Activated naive CD4-positive, alpha-beta T cell treated with Interleukin-2 at 50 U/mL for 16 hours (primary cell): ENCODE data around the gene LBX1.
"Not testable (repeated sequence)": the region's sequence is repeated elsewhere in the genome, so short reads cannot be mapped to it uniquely, and the experiment has no call there.

ENCODE experiments used
- DNase-seq: peaks from one replicate; pipeline ENCODE4 v3.0.0-alpha.2; 2020

The LBX1 gene

DNA sequence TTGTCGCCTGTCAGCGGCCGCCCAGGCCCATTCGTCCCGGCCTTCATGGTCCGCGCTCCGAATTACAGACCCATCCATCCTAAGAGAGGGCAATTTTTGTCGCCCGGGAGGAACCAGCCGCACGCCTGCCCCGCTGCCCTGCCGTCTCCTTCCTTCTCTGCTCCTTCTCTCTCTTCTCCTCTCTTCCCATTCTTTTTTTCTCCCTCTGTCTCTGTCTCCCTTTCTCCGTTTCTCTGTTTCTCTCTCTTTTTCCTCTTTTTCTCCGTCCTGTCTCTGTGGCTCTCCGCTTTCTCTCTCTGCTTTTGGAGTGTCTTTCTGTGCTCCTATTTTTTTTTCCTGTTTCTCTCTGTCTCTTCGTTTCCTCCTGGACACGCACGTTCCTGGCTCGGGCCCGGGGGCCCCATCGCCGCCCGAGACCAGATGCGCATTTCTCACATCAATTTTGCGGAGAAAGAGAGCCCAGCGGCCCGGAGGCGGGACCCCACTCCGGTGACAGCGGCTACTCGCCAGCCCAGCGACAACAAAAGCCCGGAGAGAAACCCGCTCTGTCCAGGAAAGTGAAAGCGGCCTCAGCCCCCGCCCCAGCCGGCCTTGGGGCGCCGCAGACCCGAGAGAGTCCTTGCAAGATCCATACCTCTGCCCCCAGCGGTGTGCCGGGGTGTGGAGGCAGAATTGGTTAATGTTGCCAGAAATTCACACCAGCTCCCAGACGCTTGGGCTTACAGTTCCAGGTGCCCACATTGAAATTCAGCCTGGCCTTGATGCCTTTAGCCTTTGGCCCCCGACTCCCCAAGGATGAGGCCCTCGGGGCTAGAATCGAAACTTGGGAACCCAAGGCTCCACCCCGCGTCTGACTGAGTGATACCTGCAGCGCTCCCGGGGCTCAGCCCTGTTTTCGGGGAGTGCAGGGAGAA lies 4.1 kb downstream of the LBX1 start:
- no peak for DNase-seq

DNA sequence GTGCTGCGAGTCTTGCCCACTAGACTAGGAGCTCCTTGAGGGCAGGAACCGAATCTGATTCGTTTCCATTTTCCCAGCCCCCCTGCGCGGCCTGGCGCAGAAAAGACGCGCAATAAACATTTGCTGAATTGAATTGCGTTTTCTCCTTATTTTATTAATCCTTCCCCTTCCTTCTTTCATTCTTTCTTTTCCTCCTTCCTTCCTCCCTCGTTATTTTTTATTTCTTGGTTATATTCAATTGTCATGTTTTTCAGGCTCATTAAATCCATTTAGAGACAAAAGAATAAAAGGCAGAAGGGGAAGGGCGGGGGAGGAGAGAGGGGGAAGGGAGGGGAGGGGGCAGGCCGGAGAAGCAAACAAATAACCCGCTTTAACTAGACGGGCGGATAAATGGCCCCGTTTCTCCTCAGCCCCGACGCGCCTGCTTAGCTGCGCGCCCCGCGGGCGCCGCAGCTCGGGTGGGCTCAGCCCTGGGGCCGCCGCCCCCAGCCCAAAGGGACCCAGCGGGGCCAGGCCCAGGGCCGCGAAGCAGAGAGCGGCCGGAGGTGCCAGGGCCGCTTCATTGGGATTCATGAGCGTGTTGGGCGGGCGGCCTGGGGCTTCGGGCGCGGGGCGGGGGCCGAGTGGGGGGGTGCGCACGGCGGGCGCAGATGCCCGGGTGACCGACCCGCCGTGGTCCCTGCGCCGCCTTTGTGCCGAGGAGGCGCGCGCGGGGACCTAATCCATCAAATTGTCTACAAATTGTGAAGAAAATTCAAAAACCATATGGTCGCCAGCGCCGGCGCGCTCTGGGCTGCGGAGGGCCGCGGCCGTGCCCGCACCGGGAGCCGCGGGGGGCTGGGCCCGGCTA lies 5.0 kb downstream of the LBX1 start:
- no peak for DNase-seq

DNA sequence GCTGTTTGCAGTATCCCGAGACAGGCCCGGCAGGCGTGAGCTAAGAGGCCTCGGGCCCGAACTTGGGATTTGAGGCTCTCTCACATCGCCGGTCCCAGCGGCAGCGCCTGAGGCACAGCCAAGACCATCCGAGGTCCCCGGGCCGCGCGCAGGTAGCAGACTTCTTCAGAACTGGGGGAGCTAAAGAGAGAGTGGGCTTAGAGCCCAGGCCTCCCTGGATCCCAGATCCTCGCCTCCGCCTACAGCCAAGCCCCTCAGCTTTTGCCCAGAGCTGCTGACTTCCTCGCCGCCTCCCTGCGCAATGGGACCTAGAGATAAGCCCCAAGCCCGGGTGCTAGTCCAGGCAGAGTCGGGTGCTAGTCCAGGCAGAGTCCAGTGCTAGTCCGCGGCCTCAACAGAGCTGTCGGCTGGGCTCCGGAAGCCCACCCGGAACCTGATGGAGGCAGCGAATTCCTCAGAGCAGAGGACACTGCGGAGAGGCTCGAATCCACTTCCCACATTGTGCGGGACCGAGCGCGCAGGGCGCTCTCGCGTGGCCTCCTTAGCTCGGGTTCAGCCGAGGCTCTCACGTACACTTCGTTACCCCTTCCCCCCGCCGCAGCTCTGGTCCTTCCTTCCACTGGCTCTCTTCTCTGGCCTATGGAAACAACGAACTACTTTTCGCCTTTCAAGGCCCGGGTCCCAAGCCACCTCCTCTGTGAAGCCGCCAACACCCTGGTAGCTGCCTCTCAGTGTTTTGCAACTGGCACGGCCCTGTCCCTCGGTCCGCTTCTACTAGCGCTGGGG lies 5.8 kb downstream of the LBX1 start:
- DNase-seq, result no peak

DNA sequence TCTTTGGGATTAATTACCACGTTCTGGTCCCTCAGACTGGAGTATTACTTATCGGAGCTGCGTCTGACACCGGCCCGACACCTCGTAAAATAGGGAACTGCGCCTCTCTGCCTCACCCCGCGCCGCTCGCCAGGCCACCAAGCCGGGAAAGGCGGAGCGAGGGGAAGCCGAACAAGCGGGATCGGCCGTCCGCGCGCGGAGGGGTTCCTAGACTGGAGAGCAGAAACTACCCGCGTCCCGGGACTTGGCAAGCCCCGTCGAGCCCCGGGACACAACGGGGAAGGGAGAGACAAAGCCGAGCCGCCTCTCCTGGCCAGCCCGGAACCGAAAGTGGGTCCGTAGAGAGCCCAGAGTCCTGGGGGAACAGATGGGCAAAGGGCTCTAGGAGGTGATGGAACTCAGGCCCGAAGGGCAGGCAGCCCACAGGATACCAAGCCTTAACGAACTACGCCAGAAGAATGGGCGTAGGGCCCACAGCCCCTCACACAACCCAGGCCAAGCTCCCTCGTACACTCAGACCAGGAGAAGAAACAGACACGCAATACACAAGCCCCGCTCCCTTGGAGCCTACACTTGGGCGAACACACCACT lies 6.5 kb downstream of the LBX1 start:
- no peak for DNase-seq

DNA sequence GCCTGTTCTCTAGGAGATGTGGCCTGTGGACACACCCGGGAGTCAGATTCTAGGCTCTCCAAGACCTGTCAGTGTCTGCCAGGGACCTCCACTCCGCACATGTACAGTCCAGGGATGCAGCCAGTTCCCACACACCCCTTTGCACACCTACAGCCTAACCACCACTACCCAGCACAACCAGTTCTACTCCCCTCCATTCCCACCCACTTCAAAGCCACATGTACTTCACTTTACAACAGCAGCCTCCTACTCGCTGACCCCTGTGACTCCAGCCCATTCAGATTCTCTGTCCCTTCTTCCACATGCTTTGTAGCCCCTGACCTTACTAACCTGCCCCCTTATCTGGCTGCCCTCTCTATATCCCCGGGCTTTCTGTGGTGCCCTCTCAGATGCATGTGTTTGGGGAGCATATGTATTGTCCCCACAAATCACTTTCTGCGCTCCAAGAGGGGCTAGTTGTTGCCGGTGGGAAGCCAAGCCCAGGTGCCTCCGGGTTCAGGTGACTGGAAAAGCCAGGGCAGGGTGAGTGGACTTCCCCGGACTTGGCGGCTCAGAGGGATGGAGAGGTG lies 7.2 kb downstream of the LBX1 start:
- no peak for DNase-seq

DNA sequence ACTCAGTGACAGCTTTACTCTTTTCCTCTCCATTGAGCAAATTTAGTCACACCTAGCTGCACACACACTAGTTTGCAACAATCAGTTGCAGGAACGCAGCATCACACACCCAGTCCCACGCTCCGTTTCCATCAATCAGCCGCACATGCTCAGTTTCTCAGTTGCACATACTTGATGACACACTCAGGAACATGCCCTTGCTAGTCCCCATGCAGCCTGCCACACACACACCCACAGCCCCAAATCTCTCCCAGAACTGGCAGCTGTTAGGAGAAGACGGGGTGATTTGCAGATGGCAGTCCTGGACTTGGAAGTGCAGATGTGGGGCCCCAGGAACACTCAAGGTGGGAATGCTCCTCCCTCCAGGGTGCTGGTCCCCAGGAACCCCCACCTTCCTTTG lies 7.7 kb downstream of the LBX1 start:
- no peak for DNase-seq

DNA sequence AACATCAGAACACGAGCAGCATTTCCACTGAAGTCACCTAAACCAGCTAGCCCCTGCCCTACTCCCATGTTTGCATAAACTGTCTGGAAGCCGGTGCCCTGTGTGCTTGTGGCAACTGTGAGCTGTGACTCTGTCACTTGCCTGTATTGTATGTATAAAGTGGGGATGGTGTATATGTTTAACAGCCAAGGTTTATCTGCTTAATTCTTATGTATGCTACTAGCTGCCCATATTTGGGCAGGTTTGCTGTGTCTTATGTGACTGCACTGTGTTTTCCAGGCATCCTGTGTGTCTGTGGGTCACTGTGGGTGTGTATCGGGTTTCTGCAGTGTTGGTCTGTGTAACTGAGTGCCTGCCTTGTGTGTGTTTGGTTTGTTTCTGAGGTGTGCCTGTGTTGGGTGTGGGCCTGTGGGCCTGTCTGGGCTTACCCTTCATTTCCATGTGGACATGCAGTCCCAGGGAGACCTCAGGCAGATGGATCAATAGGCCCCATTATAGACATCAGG lies 9.3 kb downstream of the LBX1 start:
- no peak for DNase-seq

DNA sequence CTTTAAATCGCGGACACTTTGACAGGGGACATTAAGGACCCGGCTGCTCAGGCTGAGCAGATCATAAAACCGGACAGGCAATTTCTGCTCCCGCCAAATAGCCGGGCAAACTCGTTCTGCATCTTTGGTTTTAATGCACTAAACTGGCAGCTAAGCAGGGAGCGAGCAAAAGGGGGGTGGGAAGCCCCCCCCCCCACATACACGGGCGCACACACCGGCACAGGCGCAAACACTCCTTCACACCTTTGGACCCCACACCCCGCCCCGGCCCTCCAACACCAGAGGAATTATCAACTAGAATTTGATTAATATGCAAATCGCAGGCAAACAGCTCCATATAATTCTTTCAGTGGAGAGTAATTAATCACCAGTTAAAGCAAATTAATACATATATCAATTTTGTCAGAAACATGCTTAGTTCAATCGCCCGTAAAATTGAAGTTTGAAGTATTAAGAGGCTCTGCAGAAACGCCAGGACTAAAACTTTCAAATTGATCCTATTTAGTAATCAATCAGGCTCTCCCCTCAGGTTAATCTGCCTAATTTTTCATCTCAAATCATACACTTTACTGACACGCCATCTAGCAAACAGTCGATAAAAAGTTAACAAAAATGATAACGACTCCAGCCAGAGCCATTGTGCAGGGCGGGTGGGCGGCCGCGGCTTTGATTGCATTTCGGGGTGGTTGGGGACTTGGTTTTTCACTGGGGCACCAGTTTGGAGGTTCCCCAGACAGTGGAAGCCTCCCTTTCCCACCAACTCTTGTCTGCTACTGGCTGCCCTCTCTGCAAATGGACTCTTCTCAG lies 9.9 kb downstream of the LBX1 start:
- DNase-seq, result no peak

DNA sequence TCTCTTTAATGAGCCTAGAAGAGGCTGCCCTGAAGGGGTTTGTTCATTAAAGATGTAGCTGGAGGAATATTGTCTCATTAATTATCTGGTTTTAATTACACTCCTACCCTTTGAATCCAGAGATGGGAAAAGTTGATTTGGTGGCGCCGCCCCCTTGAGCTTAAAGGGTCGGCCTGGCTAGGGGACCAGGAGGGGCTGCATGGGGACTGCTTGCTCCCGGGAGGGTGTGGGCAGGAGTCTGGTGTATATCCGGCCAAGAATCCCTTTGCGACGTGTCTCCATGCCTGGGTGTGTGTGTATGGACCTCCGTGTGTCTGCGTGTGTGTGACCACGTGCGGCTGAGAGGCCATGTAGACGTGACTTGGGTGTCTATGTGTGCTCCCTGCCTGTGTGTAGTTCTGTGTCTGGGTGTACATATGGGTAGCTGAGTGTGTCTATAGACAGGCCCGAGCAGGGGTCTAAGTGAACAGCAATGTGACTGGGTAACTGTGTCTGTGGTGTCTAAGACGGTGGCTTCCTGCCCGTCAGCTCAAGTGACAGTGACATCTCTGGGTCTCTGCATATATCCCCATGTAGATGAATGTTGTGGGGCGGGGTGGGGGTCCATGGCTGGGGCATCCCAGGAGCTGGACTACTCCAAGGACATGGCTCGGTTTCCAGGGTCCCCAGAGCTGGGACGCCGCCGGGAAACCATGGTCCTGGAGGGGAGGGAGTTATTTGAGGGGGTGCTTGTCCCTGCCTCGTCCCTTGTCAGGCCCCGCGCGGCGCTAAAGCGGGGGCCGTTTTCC lies 10.7 kb downstream of the LBX1 start:
- no peak for DNase-seq

DNA sequence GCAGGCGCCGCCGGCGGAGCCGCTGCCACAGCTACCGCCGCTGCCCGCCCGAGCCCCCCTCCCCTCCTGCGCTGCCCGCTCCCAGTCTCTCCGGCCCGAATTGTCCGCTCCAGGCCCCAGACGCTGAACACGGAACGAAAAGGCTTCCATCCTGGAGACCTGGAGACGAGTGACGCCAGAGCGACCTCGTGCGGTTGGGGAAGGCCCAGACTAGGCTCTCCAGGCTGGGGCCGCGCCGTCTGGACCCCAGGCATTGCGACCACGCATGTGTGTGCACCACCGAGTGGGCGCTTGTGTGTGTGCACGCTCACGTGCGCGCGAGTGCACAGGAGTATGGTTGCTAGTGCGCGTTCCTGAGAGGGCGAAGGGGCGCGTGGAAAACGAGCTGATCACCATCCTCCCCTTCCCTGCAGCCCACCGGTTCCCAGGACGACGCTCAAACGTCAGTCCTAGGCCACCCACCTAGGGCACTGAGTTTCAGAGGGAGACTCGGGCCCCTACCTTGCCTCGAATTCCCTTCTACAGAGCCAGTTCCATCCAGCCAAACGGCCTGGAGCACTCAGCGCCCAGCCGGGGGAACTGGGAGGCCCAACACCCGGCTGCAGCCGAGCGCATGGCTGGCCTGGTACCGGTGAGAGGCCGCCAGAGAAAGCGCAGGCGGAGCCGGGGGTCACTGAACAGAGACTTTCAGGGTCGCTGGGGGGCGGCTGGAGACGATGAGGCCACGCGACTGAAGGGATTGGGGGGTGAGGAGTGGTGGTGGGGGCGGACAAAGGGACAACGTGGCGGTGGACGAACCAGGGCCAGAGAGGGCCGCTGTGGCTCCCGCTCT lies 11.6 kb downstream of the LBX1 start:
- DNase-seq, result no peak

DNA sequence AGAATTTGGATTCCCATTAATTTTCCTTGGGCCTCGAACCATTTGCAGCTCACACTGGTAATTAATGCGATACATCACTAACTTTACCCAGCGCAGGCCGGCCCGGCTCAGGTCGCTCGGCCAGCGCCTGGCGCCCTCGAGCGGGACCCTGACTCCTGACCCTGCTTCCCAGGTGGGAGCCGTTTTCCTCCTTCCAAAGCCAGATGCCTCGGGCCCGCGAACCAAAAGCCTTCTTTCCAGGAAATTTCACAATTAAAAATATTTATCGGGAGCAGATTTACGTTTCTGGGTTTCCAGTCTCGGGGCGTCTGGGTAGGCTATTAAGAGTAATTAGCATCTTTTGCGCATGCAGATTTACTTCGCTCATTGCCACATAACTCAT lies 12.2 kb downstream of the LBX1 start:
- no peak for DNase-seq

DNA sequence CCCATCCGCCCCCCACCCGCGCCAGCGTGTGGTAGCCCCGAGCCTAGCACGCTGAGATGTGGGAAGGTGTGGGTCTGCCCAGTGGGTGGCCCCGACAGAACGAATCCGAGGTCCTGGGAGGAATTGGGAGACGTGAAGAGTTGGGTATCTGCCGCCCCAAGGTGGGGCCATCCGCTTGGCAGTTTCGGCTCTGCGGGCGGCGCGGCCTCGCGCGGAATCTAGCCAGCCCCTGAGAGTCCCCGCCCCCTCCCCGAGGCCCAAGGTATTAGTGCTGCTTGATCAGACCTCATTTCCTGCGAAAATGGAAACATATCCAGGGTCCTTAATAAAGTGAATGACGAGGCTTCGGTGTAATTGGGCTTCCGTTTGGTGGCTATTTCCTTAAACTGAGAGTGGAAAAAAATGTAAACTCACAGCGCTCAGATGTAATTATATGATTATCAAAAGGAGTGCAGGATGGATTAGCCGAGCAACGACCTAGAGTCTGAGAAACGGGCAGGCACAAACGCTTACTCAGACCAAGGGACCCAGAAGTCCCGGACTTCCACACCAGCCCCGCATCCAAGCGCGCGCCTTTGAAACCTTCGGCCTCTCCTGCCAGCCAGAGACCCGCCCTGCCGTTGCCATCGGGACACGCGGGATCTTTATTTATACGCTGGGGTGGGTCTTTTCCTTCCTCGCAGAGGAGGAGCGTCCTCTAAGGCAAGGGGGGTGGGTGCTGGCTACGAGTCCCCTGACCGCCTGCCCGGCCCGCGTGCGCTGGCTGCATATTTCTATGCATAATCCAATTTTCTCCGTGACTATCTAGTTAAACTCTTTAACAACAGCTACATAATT lies 12.8 kb downstream of the LBX1 start:
- DNase-seq, result no peak

DNA sequence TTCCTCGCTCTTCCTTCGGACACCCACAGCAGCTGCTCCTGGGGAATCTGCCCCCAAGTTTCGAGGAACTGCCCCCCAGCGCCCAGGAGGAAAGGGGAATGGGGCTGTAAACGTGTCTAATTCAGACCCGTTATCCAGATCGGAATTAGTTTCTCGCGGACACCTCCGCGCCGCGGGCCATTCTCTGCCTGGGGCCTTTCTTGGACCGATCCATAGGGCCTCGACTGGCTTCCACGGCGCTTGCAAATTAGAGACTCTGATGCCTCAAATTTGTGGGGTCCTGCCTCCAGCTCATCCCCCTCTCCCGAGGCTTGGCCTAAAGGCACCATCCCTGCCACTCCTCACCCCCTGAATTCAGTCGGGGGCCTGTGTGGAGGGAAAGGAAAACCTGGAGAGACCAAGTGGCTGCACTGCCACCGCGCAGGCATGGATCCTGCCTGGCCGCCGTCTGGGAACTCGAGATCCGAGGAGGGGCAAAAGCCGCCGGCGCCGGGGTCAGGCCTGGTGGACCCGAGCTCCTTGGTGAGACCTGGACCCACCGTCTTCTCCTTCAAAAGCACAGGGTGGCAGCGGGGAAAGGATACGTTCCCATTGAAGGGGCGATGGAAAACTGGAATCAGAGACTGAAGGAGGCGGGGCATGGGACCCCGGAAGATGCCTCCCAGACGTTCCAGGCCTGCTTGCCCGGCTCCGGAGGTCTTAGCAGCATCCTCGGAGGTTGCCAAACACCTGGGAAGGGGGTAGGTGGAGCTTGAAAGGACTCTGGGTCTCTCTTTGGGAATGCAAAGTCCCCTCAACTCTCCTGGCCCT lies 13.7 kb downstream of the LBX1 start:
- no peak for DNase-seq

DNA sequence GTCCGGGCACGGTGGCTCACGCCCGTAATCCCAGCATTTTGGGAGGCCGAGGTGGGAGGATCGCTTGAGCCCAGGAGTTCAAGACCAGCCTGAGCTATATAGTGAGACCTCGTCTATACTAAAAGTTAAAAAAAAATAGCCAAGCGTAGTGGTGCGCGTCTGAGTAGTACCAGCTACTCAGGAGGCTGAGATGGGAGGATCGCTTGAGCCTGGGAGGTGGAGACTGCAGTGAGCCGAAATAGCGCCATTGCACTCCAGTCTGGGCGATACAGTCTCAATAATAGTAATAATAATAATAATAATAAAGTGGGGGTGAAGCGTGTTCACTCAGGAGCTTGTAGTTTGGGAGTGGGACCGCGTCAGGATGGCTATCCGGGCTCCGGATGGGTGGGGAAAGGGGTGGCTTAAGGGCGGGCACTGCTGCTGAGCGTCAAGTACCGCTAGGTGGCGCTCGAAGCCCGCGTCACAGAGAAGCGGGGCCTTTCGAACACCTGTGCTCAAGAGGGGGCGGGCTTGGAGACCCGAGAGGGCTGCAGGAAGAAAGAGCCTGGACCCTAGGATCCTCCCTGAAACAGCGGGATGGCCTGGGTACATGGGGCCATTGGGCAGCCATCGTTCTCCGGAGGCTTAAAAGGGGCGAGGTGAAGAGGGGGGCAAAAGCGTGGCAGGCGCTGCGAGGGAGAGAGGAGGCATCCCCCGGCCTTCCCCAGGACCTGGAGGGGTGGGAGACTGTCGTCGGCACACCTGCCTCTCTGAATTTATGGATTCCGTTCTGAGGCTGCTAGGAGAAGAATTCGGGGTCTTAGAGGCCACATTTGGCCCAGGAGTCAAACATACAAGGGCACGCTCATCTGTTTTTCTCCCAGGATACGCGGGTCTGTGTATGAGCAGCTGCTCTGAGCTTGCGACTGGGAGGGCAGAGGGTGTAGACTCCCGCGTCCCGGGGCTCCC lies 14.5 kb downstream of the LBX1 start:
- peak; percentile 78 for DNase-seq

DNA sequence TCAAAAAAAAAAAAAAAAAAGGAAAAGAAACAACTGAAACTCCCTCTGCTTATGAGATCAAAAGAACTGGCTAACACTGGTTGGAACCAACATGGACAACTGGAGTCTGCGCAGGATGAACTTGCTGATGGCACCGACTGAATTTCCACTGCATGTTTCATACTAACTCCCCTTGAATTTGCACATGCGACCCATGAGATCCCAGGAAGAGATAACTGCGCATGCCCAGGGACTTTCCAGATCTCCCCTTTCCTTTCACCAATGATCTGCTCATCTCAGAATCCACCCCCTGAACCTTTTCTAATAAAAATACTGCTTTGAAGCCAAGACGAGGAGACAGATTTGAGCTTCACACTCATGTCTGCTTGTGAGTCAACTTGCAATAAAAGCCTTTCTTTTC lies 20.7 kb downstream of the LBX1 start:
- DNase-seq, result no peak

DNA sequence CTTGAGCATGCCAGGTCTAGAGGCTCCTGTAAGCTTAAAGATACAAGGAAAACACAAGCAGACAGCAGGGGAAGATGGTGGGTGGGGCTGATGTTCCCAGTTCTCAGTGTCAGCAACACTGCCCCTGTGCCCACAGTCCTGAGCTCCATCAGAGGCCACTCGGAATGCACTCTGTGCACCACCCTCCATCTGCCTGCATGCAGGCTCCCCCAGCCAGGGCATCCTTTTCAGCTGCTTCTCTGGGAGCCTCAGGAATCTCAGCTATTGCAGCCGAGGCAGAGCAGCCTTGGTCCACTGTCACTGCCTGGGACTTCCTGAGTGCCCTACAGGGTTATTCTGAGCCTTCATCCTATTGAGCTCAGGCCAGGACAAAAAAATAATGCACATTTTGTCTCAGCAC lies 22.2 kb downstream of the LBX1 start:
- DNase-seq, result no peak

DNA sequence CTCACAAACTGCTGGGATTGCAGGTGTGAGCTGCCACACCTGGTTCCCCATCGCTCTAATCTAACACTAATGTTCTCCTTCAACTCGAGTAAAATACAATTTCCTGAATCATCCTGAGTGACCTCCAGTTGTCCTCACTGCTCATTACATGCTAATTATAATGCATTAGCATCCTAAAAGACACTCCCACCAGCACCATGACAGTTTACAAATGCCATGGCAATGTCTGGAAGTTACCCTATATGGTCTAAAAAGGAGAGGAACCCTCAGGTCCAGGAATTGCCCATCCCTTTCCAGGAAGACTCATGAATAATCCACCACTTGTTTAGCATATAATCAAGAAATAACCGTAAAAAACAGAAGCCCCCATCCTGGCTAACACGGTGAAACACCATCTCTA lies 26.6 kb downstream of the LBX1 start:
- not testable (repeated sequence) for DNase-seq
